GM21576 (cell line): ENCODE measurements around the gene EIF3F.

Experiments used
- ATAC-seq: cut with Tn5 transposase; IDR thresholded peaks from one replicate; pipeline ENCODE4 v1.9.1; 2021; ENCODE audit warnings: mild to moderate bottlenecking, moderate library complexity; ENCODE audit not compliant: unreplicated experiment

EIF3F gene

DNA sequence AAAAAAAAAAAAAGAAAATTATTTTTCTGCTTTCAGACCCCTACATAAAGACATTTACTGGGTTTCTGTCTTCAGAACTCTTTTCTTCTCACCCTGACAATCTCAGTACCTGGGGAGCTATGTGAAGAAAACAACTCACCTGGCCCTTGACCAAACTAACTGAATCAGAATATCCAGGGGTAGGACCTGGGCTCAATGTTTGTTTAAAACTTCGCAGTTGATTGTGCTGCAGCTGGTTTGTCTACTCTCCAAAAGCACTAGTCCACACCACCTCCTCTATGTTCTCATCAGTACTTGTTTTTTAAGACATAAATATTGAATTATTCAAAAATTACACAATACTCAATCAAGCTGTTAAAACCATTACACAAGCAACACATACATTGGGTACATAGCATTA is 34.8 kb downstream of the EIF3F start:
- no peak for ATAC-seq

DNA sequence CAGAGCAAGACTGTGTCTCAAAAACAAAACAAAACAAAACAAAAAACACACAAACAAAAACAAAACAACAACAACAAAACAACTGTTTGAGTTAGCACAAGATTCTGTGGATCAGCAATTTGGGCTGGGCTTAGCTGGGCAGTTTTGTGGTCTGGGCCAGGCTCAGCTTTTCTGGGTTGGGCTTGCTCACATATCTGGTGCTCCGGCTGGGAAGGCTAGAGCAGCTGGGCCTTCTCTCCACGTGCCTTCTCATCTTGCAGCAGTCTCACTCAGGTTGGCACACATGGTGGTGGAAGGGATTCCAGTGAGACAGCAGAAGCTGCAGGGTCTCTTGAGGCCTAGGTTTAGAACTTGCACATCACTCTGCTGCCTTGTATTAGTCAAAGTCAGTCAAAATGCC is 35.7 kb downstream of the EIF3F start:
- ATAC-seq: no peak

- no peak for ATAC-seq
Observed at GRCh38 chr11:8023831-8024555, 36.9 kb downstream of the EIF3F start.

GRCh38 chr11:8025123-8025522 is 38.0 kb downstream of the EIF3F start:
- no peak for ATAC-seq

DNA sequence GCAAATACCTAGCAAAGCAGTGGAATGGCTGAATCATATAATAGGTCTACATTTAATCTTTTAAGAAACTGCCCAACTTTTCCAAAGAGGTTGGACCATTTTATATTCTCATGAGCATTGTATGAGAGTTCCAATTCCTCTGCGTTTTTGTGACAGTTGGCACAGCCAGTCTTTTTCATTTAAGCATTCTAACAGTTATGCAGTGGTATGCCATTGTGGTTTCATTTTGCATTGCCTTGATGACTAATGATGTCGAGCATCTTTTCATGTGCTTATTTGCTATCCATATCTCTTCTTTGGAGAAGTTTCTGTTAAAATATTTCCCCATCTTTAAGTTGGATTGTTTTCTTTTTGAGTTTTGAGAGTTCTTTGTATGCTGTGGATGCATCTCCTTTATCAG is 38.7 kb downstream of the EIF3F start:
- ATAC-seq: no peak

- no peak for ATAC-seq
Observed at GRCh38 chr11:8026982-8027381, 39.8 kb downstream of the EIF3F start.

- ATAC-seq: no peak
Observed at GRCh38 chr11:8028766-8029165, 41.6 kb downstream of the EIF3F start.

DNA sequence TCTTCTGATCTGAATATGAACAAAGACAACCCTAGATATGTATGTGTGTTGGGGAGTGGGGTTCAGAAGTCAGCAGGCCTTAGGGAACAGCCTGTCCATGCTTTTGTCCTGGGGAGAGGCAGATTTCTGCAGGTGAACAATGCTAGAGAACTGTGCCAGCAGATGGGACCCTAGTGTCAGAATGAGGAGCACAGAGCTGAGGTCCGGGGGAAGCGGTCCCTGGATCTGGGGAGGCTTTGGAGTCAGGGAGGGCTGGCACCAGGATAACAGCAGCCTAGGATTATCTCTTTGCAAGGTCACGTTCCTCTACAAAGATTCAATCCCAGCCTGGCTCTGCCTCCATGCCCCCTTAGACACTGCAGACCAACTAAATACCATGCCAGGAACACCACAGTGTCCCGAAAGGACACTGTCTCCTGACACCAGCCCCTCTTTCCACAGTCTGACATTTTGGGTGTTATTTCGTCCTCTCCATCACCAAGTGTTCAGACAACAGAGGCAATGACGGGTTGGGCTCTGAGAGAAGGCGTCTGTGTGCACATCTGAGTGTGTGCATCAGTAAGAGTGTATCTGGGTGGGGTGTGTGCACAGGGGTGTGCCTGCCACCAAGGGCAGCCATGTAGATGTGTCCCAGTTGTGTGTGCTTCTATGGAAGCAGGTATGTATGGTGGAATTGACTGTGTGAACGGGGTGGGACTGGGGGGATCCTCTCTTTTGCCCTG is 43.5 kb downstream of the EIF3F start:
- no peak for ATAC-seq

GRCh38 chr11:8031248-8032115 is 44.3 kb downstream of the EIF3F start:
- ATAC-seq: no peak

- ATAC-seq: no peak
Observed at GRCh38 chr11:8032122-8032521, 45.0 kb downstream of the EIF3F start.

DNA sequence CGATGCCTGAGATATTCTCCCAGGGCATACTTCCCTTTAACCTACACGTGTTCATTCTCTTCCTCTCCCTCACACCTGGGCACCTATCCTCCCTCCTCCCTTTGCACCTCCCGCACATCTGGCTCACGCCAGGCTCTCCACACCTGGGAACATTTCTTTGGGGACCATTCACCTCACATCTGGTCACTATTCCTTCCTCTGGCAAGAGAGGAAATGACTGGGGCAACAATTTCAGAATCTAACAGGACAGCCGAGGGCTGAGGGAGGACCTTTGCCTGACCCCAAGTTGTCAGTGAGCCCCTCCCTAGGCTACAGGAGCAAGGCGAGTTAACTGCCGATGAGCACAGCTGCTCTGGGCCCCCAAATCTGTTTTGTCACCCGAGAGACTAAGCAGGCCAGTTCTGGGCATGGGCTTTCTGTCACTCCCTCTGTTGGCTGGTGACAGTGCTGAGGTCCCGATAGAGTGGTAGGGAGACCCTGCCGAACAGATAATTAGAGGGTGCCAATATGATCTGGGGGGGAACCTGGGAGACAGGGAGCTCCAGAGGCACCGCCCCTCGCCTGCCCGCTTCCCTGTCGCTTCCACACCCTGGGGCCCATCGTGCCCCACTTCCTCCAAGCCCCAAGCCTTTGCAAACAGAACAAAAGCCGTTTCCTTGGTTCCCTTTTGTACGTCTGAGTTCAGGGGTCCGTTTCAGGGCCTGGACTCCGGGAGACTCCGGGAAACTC is 45.6 kb downstream of the EIF3F start:
- no peak for ATAC-seq

DNA sequence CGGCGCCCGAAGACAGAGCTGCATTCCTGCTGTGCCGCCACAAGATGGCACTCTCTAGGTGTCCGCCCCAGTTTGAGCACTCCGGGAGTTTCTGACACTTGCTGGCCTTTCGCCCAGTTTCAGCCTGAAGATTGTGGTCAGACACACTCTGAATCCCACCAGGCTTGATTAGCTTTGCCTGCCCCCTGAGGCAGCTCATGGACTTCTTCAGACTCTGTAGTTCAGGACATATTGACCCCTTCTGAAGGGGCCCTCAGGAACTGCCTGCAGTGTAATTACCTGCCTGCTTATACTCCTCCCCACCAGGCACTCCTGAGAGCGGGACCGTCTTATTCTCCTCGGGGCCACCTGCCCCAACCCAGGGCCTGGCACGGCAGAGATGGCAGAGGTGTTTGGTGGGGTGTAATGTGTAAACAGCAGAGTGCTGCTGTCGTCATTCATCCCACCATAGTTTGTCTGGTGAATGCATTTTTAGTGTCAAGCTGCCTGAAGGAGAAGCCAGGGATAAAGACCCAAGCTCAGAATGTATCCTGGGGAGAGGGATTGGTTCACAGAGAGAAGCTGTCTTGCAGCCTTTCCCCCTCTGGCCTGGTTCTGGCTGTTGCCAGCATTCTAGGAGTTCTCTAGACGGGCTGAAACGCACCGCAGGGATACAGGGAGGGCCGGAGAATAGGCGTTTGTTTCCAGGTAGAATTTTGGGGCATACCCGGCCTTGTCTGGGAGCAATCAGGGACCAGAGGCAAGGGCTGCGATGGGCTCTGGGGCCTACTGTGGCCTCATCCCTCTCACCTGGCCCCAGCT is 46.4 kb downstream of the EIF3F start:
- ATAC-seq: peak; percentile 77

DNA sequence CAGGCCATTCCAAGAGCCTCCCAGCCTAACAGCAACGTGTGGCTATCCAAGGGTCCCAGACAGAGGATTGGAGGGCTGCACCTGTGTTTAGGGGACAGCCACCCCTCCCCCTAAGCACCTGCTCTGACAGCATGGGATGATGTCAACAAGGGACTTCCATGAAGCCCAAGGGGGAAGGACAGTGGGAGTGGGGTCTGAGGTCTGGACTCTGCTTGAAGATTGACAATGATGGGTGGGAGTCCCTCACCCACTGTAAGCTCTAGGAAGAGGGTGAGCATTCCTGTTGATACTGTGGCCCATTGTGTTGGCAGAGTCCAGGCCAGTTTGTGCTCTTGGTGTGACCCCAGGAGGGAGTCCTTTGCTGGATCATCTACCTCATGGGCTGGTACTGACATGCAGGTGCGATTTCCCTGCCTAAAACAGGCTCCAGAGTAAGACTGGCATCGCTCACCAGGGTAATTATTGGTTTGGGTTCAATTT is 47.0 kb downstream of the EIF3F start:
- ATAC-seq: no peak

- ATAC-seq: no peak
Observed at GRCh38 chr11:8034604-8035190, 47.6 kb downstream of the EIF3F start.

DNA sequence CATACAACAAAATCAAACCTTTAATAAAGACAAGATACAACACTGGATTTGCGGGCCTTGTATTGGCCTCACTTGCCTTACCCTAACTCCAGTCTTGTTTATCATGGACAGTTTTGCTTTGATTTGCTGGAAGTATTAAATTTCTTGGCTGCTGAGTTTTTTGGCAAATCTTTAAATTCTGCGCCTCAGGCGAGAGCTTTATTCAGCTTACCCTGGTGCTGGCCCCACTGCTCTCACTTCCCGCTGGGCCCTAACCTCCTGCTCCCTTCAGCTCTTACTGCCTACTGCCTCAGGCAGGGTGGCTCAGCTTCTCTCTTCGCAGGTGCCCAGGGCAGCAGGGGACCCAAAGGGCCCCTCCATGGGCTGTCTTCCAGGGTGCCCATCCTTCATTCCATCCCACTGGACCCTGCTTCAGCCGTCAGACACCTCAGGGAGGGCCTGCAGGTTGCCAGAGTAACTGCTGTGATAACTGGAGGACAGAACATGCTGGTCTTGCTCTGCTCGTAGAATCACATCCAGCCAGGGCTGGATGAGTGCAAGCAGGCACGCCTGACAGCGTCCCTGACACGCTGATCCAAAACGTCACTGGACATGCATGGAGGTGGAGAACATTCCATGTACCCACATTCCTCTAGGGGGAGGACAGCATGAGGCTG is 48.2 kb downstream of the EIF3F start:
- ATAC-seq: no peak

DNA sequence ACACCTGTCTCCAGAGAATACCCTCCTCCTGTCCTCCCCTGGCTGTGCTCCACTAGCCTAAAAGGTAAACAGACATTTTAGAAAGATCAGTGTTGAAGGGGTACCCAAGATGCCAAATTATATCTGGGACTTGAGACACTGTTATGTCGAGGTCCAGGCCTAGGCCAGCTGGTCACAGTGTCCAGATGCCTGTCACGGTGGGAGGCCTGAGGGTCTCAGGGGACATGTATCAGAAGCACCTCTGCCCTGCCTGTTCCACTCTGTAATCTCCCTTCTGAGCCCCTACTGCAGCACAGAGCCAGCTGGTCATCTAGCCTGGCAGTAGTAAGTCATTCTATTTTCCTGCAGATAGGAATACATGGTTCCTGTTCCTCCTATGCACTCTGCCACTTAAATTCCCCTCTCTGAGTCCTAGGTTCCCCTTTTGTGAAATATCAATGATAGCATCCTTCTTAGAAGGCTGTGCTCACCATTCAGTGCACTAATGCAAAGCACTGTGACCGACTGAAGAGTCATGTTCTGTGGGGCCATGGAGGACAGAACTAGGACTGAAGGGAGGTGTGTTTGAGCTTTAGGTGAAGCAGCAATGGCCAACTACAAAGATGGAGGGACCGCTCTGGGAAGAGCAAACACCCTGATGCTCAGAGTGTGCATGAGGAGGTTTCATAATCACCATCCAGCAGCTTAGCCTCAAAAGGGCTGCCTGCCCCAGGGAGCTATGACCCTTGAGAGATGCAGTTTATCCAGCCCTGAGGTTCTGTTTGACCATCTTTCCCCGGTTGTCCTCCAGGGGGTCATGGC is 49.1 kb downstream of the EIF3F start:
- ATAC-seq: no peak

DNA sequence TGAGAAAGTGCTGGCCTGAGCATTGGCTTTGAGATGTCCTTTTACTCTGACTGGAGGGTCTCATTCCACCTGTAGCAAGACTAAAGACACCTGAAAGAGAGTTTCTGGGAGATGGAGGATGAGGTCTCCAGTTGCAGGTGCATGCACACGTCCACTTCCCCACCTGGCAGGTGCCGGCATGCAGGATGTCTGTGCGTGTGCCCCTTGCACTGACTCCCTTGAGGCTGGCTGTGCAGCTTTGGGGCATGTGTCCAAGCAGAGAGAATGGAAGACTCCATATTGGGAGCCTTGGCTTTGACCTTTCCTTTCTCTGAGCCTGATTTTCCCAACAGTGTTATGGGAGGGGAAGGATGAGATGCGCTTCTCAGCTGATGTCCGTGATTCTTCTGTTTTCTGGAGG is 49.8 kb downstream of the EIF3F start:
- no peak for ATAC-seq

DNA sequence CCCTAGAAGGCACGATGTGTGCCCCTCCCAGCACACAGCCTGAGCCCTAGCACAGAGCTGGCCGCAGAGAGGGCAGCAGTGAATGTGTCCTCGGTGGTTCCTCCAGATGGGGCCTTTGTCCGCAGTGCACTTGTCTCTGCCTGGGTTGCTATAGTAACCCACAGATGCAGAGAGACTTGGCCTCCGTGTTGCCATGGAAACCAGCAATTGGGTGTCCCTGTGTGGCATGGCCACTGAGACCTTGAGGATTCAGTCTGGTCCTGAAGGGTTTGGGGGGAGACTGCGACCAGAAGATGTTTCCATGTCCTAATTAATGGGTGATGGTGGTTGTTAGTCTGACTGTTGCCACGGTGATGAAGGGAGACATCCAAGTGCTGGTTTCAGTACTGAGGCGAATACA is 51.3 kb downstream of the EIF3F start:
- no peak for ATAC-seq
